ENCODE data around the gene EFEMP1. TPM values are rescaled to one million over a fixed set of nuclear protein-coding genes. Genes with fewer than 3 reads are reported as not detected.

EFEMP1 gene
- total and polyA plus RNA-seq, 2 of the 13 experiments (the other 11 are each of a cell fraction or from before 2014, with no cell fraction given): not detected

DNA sequence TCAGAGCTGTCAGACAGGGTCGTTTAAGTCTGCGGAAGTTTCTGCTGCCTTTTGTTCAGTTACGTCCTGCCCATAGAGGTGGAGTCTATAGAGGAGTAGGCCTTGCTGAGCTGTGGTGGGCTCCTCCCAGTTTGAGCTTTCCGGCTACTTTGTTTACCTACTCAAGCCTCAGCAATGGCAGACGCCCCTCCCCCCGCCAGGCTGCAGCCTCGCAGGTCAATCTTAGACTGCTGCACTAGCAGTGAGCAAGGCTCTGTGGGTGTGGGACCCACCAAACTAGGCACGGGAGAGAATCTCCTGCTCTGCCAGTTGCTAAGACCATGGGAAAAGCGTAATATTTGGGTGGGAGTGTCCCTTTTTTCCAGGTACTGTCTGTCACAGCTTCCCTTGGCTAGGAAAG is 86.5 kb downstream of the EFEMP1 start (continued):
- TF ChIP-seq, protein P1, sequence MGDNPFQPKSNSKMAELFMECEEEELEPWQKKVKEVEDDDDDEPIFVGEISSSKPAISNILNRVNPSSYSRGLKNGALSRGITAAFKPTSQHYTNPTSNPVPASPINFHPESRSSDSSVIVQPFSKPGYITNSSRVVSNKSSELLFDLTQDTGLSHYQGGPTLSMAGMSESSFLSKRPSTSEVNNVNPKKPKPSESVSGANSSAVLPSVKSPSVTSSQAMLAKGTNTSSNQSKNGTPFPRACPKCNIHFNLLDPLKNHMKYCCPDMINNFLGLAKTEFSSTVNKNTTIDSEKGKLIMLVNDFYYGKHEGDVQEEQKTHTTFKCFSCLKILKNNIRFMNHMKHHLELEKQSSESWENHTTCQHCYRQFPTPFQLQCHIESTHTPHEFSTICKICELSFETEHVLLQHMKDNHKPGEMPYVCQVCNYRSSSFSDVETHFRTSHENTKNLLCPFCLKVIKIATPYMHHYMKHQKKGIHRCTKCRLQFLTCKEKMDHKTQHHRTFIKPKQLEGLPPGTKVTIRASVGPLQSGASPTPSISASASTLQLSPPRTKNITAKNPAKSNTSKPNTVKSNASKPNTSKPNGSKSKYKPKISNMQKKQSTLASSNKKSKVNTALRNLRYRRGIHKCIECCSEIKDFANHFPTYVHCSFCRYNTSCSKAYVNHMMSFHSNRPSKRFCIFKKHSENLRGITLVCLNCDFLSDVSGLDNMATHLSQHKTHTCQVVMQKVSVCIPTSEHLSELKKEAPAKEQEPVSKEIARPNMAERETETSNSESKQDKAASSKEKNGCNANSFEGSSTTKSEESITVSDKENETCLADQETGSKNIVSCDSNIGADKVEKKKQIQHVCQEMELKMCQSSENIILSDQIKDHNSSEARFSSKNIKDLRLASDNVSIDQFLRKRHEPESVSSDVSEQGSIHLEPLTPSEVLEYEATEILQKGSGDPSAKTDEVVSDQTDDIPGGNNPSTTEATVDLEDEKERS (CRISPR knock-in tag; IDR thresholded peaks at IDR 0.05): 0 out of 2 replicates have a peak, but pooled peaks have one; percentile 56
- TF ChIP-seq ZBTB20 (CRISPR knock-in tag; IDR thresholded peaks at IDR 0.05; ENCODE audit: borderline replicate concordance, low read depth) (0 out of 2 replicates have a peak, but pooled peaks have one; percentile 42), HDAC2 (CRISPR knock-in tag; IDR thresholded peaks at IDR 0.05) (peak; percentile 12; the same call in 1 of the 2 replicates), FOXA1 (IDR thresholded peaks at IDR 0.05) (no peak), FOXA1 (CRISPR knock-in tag; IDR thresholded peaks at IDR 0.05) (peak; percentile 50), ZFX (CRISPR knock-in tag; IDR thresholded peaks at IDR 0.05; ENCODE audit: low read depth) (peak; percentile 42; the same call in 1 of the 2 replicates), SP5 (CRISPR knock-in tag; IDR thresholded peaks at IDR 0.05; ENCODE audit: borderline replicate concordance, low read depth) (peak; percentile 50), FOXK1 (CRISPR knock-in tag; IDR thresholded peaks at IDR 0.05; ENCODE audit: borderline replicate concordance, low read depth) (peak; percentile 34; the same call in 1 of the 2 replicates), SOX6 (IDR thresholded peaks at IDR 0.05) (no peak), SOX6 (CRISPR knock-in tag; IDR thresholded peaks at IDR 0.05) (peak; percentile 36), SOX5 (CRISPR knock-in tag; IDR thresholded peaks at IDR 0.05; ENCODE audit: borderline replicate concordance) (0 out of 2 replicates have a peak, but pooled peaks have one; percentile 20), IRF2 (CRISPR knock-in tag; IDR thresholded peaks at IDR 0.05) (0 out of 2 replicates have a peak, but pooled peaks have one; percentile 38), ZMYM4 (CRISPR knock-in tag; IDR thresholded peaks at IDR 0.05) (0 out of 2 replicates have a peak, but pooled peaks have one; percentile 35)
- TF ChIP-seq, protein P2, sequence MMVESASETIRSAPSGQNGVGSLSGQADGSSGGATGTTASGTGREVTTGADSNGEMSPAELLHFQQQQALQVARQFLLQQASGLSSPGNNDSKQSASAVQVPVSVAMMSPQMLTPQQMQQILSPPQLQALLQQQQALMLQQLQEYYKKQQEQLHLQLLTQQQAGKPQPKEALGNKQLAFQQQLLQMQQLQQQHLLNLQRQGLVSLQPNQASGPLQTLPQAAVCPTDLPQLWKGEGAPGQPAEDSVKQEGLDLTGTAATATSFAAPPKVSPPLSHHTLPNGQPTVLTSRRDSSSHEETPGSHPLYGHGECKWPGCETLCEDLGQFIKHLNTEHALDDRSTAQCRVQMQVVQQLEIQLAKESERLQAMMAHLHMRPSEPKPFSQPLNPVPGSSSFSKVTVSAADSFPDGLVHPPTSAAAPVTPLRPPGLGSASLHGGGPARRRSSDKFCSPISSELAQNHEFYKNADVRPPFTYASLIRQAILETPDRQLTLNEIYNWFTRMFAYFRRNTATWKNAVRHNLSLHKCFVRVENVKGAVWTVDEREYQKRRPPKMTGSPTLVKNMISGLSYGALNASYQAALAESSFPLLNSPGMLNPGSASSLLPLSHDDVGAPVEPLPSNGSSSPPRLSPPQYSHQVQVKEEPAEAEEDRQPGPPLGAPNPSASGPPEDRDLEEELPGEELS (CRISPR knock-in tag; IDR thresholded peaks at IDR 0.05): peak; percentile 58; the same call in 1 of the 2 replicates
- TF ChIP-seq, protein P3, sequence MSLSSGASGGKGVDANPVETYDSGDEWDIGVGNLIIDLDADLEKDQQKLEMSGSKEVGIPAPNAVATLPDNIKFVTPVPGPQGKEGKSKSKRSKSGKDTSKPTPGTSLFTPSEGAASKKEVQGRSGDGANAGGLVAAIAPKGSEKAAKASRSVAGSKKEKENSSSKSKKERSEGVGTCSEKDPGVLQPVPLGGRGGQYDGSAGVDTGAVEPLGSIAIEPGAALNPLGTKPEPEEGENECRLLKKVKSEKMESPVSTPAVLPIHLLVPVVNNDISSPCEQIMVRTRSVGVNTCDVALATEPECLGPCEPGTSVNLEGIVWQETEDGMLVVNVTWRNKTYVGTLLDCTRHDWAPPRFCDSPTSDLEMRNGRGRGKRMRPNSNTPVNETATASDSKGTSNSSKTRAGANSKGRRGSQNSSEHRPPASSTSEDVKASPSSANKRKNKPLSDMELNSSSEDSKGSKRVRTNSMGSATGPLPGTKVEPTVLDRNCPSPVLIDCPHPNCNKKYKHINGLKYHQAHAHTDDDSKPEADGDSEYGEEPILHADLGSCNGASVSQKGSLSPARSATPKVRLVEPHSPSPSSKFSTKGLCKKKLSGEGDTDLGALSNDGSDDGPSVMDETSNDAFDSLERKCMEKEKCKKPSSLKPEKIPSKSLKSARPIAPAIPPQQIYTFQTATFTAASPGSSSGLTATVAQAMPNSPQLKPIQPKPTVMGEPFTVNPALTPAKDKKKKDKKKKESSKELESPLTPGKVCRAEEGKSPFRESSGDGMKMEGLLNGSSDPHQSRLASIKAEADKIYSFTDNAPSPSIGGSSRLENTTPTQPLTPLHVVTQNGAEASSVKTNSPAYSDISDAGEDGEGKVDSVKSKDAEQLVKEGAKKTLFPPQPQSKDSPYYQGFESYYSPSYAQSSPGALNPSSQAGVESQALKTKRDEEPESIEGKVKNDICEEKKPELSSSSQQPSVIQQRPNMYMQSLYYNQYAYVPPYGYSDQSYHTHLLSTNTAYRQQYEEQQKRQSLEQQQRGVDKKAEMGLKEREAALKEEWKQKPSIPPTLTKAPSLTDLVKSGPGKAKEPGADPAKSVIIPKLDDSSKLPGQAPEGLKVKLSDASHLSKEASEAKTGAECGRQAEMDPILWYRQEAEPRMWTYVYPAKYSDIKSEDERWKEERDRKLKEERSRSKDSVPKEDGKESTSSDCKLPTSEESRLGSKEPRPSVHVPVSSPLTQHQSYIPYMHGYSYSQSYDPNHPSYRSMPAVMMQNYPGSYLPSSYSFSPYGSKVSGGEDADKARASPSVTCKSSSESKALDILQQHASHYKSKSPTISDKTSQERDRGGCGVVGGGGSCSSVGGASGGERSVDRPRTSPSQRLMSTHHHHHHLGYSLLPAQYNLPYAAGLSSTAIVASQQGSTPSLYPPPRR (CRISPR knock-in tag; IDR thresholded peaks at IDR 0.05; ENCODE audit: borderline replicate concordance): peak; percentile 51; the same call in 1 of the 2 replicates
- TF ChIP-seq, protein P4, sequence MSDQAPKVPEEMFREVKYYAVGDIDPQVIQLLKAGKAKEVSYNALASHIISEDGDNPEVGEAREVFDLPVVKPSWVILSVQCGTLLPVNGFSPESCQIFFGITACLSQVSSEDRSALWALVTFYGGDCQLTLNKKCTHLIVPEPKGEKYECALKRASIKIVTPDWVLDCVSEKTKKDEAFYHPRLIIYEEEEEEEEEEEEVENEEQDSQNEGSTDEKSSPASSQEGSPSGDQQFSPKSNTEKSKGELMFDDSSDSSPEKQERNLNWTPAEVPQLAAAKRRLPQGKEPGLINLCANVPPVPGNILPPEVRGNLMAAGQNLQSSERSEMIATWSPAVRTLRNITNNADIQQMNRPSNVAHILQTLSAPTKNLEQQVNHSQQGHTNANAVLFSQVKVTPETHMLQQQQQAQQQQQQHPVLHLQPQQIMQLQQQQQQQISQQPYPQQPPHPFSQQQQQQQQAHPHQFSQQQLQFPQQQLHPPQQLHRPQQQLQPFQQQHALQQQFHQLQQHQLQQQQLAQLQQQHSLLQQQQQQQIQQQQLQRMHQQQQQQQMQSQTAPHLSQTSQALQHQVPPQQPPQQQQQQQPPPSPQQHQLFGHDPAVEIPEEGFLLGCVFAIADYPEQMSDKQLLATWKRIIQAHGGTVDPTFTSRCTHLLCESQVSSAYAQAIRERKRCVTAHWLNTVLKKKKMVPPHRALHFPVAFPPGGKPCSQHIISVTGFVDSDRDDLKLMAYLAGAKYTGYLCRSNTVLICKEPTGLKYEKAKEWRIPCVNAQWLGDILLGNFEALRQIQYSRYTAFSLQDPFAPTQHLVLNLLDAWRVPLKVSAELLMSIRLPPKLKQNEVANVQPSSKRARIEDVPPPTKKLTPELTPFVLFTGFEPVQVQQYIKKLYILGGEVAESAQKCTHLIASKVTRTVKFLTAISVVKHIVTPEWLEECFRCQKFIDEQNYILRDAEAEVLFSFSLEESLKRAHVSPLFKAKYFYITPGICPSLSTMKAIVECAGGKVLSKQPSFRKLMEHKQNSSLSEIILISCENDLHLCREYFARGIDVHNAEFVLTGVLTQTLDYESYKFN (CRISPR knock-in tag; conservative IDR thresholded peaks at IDR 0.05): peak; percentile 55
